ENCODE measurements around the gene LRMDA.

LRMDA gene

DNA sequence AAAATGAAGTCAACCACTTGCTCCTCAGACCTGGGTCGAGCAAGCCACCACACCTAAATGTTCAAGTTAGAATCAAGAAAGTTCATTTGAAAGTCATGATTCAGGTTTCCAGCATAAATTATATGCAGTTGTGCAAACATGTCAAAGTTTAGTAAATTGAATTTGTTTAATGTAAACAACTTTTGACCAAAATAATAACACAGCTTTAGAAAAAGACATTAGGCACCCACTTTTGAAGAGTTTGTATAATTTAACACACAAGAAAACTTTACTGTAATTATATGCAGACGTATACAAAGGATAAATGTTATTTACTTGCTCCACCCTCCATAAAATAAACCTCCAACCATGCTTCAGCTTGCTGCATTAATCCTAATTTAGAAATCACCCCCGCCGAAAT, 680.0 kb downstream of the LRMDA start:
- no peak for DNase-seq (ENCODE audit: low read depth in 2 of 2, low spot score in 1 of 2)

DNA sequence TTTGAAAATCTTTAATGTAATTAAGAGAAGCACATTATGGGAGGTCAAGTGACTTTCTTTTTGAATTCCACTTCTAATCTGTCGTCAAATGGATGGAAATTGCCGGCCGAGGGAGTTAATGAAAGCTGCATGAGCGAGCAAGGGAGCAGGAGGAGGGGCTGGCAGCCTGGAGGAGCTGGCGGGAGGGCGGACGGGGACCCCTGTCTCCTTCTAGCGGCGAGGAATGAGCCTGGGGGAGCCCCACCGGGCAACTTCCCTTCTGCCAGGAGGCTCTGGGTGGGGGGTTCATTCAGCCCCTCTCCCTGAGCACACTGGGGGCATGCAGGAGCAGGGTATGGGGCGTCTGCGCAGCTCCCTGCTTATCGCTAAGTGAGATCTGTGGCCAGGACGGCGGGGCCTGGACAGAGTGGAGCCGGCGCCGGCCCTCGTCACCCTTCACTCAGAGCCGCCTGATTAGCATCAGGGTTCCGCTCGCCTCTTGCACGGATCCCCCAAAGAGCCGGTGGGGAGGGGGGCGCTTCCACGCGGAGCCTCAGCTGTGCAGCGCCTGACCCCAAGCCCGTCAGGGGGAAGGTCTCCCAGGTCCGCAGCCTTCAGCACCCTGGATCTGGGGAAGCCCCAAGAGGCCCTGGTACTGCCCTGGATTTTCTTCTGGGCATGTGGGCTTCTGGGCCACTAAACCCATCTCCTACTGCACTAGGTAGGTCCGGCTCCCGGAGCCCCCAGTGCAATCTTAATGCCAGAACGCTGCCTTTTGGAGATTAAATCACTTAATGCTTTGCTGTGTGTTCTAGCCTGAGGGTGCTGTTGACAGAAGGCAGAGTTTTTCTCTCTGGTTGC, 680.8 kb downstream of the LRMDA start:
- no peak for DNase-seq (ENCODE audit: low read depth in 2 of 2, low spot score in 1 of 2)

DNA sequence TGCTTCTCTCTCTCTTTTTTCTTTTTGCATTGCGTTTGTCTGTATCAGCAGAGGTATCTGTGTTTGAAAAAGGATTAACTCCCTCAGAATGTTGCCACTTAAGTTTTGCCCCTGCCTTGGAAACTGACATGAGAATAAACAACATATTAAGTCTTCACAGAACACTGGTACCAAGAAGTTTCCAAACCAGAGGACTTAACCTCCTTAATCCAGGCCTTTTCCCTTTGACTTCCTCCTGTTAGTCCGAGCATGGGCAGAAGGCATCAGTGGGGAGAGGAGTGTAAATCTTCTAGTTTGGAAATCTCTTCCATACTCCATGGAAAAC, 681.4 kb downstream of the LRMDA start:
- no peak for DNase-seq (ENCODE audit: low read depth in 2 of 2, low spot score in 1 of 2)

- DNase-seq (ENCODE audit: low read depth in 2 of 2, low spot score in 1 of 2), result no peak
These were observed 682.5 kb downstream of the LRMDA start for GRCh38 chr10:76113952-76114351.

DNA sequence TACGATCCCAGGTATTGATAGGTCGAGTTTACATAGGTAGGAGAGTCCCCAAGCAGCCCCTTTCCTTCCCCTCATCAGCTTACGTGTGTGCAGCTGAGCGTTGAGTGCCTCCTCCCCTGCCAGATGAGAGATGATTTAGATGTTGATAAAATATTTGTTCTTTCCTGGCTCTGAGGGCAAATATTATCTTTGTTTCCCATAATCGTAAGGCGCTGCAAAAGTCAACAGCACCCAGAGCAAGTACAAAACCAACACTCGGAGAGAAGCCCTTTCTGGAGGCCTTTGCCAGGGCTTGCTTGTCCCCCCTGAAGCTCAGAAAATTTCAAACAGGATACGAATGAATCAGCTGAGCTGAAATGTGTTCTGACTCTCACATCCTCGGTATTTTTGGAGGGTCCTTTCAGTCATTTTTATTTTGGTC, 683.2 kb downstream of the LRMDA start:
- no peak for DNase-seq (ENCODE audit: low read depth in 2 of 2, low spot score in 1 of 2)

DNA sequence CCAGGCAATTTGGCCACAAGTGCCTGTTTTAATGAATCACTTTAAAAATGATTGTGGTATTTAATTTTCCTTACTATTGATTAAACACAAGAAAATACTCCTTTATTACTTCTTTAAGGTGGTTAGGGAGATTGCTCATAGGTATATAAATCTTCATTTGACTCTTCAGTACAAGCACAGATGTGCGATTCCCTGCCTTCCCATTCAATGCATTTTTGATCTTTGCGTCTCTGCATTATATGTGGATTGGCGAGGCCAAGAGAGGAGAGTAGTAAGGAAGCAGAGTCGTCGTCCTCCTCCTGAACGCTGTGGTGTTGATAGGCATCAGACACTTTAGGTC, 683.7 kb downstream of the LRMDA start:
- DNase-seq (ENCODE audit: low read depth in 2 of 2, low spot score in 1 of 2), result no peak

DNA sequence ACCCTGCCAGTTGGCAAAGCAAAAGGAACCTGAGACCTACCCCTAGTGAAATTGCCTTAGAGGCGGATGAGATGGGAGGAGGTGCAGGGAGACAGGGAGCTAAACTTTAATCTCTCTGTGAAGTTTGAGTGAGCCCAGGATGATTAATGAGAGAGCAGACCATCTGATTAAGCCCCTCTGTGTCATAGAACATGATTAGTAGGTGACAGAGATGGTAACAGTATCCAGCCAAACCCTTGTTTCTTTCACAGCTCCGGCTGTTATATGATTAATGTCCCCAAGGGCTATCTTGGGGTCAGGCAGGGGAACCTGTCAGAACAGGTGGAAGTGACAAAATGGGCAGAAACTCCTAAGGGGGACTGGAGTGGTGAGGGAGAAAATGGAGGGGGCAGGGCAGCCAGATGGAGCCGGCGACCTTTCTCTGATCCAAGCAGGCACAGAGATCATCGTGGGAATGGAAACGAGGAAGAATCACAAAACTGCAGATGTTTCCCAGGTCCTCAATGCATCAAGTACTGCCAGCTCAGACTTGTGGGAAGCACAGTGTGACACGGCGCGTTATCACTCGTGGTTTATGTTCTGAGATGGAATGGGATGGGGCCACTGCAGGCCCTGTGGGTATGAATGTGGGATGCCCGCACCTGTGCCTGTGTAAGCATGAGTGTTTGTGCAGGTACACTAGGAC, 684.2 kb downstream of the LRMDA start:
- DNase-seq (ENCODE audit: low read depth in 2 of 2, low spot score in 1 of 2), result no peak

DNA sequence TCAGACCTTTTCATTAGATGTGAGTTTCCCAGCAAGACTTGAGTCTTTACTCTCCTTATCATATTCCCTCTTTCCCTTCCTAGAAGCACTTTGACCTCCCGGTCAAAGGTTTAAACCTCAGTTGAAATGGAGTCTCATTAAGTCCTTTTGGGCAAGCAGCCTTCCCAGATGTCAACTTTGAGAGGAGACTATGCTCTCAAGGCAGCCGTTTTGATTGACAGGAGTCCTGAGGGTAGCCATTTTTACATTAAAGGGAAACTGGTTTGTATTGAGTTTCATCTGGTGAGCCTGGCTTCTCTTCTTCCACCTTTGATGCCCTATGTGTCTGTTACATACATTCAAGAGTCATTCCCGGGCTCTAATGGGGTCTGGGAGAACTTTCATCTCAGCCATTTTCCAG, 685.1 kb downstream of the LRMDA start:
- no peak for DNase-seq (ENCODE audit: low read depth in 2 of 2, low spot score in 1 of 2)

- DNase-seq (ENCODE audit: low read depth in 2 of 2, low spot score in 1 of 2), result no peak
These were observed 686.5 kb downstream of the LRMDA start for GRCh38 chr10:76117949-76118348.

GRCh38 chr10:76119036-76119435, 687.6 kb downstream of the LRMDA start:
- no peak for DNase-seq (ENCODE audit: low read depth in 2 of 2, low spot score in 1 of 2)

- DNase-seq (ENCODE audit: low read depth in 2 of 2, low spot score in 1 of 2), result no peak
These were observed 688.1 kb downstream of the LRMDA start for GRCh38 chr10:76119515-76119914.

GRCh38 chr10:76122056-76122455, 690.6 kb downstream of the LRMDA start:
- no peak for DNase-seq (ENCODE audit: low read depth in 2 of 2, low spot score in 1 of 2)

GRCh38 chr10:76124280-76124679, 692.9 kb downstream of the LRMDA start:
- DNase-seq (ENCODE audit: low read depth in 2 of 2, low spot score in 1 of 2), result no peak

DNA sequence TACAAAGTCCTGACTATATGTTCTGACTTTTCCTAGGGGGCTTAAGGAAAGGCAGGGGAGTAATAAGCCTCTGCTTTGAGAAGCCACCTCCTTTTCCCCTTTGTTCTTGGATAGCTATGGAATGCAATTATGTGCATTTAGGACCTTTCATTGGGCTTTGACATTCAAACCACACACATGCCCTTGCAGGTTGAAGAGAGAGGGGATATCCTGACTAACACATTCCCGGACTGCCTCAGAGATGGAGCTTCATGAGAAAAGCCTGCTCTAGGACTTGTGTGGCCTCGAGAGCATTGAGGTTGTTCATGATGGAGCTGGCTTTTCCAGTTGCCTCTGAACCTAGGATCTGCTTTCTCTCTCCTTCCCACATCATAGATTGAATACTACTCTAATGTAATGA, 694.5 kb downstream of the LRMDA start:
- no peak for DNase-seq (ENCODE audit: low read depth in 2 of 2, low spot score in 1 of 2)

GRCh38 chr10:76126607-76127527, 695.4 kb downstream of the LRMDA start:
- DNase-seq (ENCODE audit: low read depth in 2 of 2, low spot score in 1 of 2), result no peak

DNA sequence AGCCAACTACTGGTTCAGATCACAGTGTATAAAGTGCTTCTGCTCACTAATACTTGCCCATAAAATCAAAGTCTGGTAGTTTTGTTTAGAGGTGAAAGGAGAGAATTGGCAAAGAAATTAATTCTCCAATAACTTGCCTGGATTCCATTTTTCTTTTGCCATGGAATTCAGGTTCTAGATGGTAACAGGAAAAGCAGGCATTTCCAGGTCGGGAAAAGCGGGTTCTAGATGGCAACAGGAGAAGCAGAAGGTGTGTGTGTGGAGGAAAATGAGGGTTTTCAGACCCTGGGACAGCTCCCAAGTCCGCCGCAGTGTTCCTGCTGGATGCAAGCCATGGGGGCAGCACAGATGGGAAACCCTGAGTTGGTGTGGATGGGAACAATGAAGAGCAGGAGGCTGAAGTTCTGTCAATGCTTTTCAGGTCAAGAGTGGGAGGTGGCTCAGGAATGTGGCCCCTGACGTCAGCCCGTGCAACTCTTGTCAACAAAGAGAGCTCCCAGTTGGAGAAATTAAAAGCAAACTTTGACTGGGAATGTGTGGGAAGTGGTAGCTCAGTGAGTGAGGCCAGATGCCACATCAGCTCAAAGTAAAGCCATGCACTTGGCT, 696.7 kb downstream of the LRMDA start:
- no peak for DNase-seq (ENCODE audit: low read depth in 2 of 2, low spot score in 1 of 2)

GRCh38 chr10:76129213-76129612, 697.8 kb downstream of the LRMDA start:
- no peak for DNase-seq (ENCODE audit: low read depth in 2 of 2, low spot score in 1 of 2)

DNA sequence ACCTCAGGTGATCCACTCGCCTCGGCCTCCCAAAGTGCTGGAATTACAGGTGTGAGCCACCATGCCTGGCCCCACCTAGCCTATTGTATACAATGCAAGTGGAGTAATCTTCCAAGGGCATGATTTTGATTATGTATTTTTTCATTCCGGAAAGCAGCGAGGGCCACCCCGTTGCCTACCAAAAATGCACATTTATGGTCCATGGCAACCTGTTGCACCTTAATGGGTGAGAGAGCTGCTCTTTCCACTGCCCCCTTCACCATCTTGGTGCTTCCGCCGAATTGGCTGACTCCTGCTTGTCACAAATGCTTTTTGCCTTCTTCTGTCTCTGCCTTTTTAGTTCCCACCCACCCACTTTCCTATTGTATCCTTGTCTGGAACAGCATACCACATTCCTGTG, 699.5 kb downstream of the LRMDA start:
- no peak for DNase-seq (ENCODE audit: low read depth in 2 of 2, low spot score in 1 of 2)

DNA sequence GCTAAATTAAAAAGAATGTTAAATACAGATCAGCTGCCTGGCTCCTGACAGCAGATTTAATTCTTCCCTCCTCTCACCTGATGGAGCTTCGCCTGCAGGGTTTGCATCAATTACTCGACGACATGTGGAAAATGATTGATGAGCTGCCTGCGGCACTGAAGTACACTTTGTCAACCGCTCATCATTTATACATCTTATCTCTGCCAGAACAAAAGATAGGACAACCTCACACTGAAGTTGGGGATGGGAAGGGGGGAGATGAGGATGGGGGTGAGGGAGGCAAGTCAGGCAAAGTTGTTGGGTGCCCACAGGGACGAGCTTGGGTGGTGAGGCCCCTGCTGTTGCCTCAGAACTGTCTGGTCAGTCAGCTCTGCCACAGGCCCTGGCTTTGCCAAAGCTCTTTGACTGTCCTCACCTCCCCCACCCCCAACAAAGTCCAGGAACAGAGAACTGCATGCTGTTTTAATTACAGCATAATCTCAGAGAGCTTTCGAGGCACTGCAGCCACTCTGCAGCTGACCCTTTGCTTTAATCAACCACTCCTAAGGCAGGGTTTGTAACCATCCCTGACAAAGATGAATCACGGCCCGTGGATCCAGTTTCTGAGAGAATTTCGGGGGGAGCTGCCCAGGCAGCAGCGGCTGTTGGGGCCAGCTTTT, 702.3 kb downstream of the LRMDA start:
- DNase-seq (ENCODE audit: low read depth in 2 of 2, low spot score in 1 of 2), result no peak

GRCh38 chr10:76136961-76137360, 705.5 kb downstream of the LRMDA start:
- no peak for DNase-seq (ENCODE audit: low read depth in 2 of 2, low spot score in 1 of 2)

- no peak for DNase-seq (ENCODE audit: low read depth in 2 of 2, low spot score in 1 of 2)
These were observed 706.9 kb downstream of the LRMDA start for GRCh38 chr10:76138286-76138685.

Measured in stimulated activated CD8-positive, alpha-beta memory T cell treated with anti-CD3 and anti-CD28 coated beads, Interleukin-4, amount 100 ng/mL, for 1 hour (primary cell).